Mammary epithelial cell (primary cell): ENCODE results near the gene CSGALNACT2.

Source experiments
- CTCF ChIP-seq, 2 donors: IDR thresholded peaks in 1 of 2; conservative IDR thresholded peaks in 1 of 2; 2 replicates each; pipeline ENCODE4 v1.5.1; 2011 to 2012; ENCODE audit warnings: inconsistent platforms in 2 of 2, low read length in 2 of 2, mild to moderate bottlenecking in 2 of 2, control low read depth in 1 of 2, low read depth in 1 of 2; ENCODE audit not compliant: insufficient read depth in 1 of 2; ENCODE audit errors: extremely low read depth in 1 of 2
- EZH2 ChIP-seq: IDR thresholded peaks from 2 replicates; pipeline ENCODE4 v1.6.1; 2012; ENCODE audit warnings: low read length, inconsistent platforms, borderline replicate concordance

- no peak for TF ChIP-seq EZH2
- no peak for TF ChIP-seq CTCF (conservative IDR thresholded peaks at IDR 0.05 in 1 of 2, IDR thresholded peaks at IDR 0.05 in 1 of 2; ENCODE audit: extremely low read depth in 1 of 2, insufficient read depth in 1 of 2, low read depth in 1 of 2, low read length in 2 of 2)
Observed at GRCh38 chr10:43131906-43132305, 6.3 kb upstream of the CSGALNACT2 start.
